ENCODE measurements around the gene CTSD.

DNA sequence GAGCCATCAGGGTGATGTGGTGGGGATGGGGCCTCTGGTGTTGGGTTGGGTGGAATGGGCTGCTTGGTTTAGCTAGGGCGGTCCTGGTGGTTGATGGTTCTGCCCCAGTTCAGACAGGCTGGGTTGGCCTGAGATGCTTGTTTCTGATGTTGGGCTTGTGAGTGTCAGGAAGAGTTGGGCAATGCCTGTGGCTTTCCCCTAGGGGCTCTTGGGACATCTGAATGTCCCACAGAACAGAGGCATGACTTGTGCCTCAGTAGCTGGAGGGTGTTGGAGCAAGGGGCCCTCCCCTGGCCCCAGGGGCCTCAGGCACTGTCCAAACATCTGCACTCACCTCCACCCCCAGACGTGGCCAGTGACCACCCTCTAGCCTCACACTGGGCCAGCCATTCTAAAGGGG lies 14.0 kb upstream of the CTSD start:
- TF ChIP-seq, protein P1, sequence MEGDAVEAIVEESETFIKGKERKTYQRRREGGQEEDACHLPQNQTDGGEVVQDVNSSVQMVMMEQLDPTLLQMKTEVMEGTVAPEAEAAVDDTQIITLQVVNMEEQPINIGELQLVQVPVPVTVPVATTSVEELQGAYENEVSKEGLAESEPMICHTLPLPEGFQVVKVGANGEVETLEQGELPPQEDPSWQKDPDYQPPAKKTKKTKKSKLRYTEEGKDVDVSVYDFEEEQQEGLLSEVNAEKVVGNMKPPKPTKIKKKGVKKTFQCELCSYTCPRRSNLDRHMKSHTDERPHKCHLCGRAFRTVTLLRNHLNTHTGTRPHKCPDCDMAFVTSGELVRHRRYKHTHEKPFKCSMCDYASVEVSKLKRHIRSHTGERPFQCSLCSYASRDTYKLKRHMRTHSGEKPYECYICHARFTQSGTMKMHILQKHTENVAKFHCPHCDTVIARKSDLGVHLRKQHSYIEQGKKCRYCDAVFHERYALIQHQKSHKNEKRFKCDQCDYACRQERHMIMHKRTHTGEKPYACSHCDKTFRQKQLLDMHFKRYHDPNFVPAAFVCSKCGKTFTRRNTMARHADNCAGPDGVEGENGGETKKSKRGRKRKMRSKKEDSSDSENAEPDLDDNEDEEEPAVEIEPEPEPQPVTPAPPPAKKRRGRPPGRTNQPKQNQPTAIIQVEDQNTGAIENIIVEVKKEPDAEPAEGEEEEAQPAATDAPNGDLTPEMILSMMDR (IDR thresholded peaks at IDR 0.05) = no peak
- TF ChIP-seq POLR2A (IDR thresholded peaks at IDR 0.05) = no peak
